ENCODE measurements around the gene MRNIP. TPM values are rescaled to one million over a fixed set of nuclear protein-coding genes. Genes with fewer than 3 reads are reported as not detected.

Gene MRNIP
- total and polyA plus RNA-seq, 2 of the 4 experiments (the other 2 are of a cell fraction): 6.6 to 24.7 TPM

DNA sequence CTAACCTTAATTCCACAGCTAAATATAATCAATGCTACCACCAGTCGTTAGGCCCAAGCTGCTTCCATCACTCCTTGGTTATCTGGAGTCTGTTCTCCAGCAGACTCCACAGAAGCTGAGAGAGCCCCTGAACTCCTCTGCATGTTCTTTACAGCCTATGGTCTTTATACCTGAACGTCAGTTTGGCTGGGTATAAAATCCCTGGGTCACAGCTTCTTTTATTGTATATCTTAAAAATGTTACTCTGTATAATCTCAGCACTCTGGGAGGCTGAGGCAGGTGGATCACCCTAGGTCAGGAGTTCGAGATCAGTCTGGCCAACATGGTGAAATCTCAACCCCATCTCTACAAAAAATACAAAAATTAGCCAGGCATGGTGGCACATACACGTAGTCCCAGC lies 23.7 kb upstream of the MRNIP start:
- Histone ChIP-seq H4K5ac (ENCODE audit: low read depth, low read length) (no peak overlapping the region), H3K4me1 (ENCODE audit: control insufficient read depth, insufficient read depth, low read length) (no peaks in the 10 kb centered on the region), H2BK20ac (ENCODE audit: low read depth, low read length) (no peak overlapping the region), H3K79me1 (ENCODE audit: low read depth in 1 of 2, low read length in 2 of 2) (peaks cover 13 to 14% of the 10 kb centered on the region in 2 experiments), H2BK5ac (ENCODE audit: low read depth, low read length, poor library complexity, severe bottlenecking) (no peak overlapping the region), H3K4me2 (ENCODE audit: low read depth, low read length) (no peak overlapping the region), H3K9me3 (ENCODE audit: control insufficient read depth, insufficient read depth, low read length) (peaks cover 11% of the 10 kb centered on the region), H3K18ac (ENCODE audit: low read depth, low read length) (no peak overlapping the region), H3K27ac (ENCODE audit: insufficient read depth, low read length) (no peak overlapping the region), H2AK9ac (replicated peaks; ENCODE audit: low read depth, low read length, poor library complexity) (no peak overlapping the region), H3K23ac (ENCODE audit: low read depth, low read length) (no peak overlapping the region), H3K14ac (replicated peaks; ENCODE audit: low read depth, low read length) (no peak overlapping the region), H3K36me3 (ENCODE audit: control insufficient read depth, insufficient read depth, low read length) (peaks cover 66% of the 10 kb centered on the region), H4K91ac (ENCODE audit: insufficient read depth, low read depth, low read length) (no peak overlapping the region), H3K9me1 (ENCODE audit: insufficient read depth, low read length) (0 out of 2 replicates have a peak, but pooled peaks cover 2% of the 10 kb centered on the region), H3K4me3 (ENCODE audit: insufficient read depth, low read depth, low read length) (no peak overlapping the region), H3K9ac (ENCODE audit: low read depth, low read length) (no peak overlapping the region), H2BK120ac (ENCODE audit: low read depth, low read length) (no peak overlapping the region), H2BK15ac (ENCODE audit: low read depth, low read length) (no peak overlapping the region), H2AFZ (replicated peaks; ENCODE audit: low read length, poor library complexity) (no peak overlapping the region), H3K27me3 (ENCODE audit: control insufficient read depth, insufficient read depth, low read length) (no peaks in the 10 kb centered on the region), H2AK5ac (ENCODE audit: low read depth, low read length) (no peak overlapping the region), H3K56ac (ENCODE audit: extremely low read depth, insufficient read depth, low read length) (no peak overlapping the region), H3K4ac (ENCODE audit: low read depth, low read length) (no peak overlapping the region), H4K8ac (ENCODE audit: low read depth in 2 of 2, low read length in 2 of 2) (no peak overlapping the region), H4K20me1 (ENCODE audit: insufficient read depth, low read length) (no peaks in the 10 kb centered on the region)
- no peak for TF ChIP-seq MAFK (IDR thresholded peaks at IDR 0.05; ENCODE audit: low read depth, low read length)
- TF ChIP-seq POLR2A (IDR thresholded peaks at IDR 0.05; ENCODE audit: low read depth, low read length): no peak
- TF ChIP-seq, protein P1, sequence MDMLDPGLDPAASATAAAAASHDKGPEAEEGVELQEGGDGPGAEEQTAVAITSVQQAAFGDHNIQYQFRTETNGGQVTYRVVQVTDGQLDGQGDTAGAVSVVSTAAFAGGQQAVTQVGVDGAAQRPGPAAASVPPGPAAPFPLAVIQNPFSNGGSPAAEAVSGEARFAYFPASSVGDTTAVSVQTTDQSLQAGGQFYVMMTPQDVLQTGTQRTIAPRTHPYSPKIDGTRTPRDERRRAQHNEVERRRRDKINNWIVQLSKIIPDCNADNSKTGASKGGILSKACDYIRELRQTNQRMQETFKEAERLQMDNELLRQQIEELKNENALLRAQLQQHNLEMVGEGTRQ (IDR thresholded peaks at IDR 0.05; ENCODE audit: low read depth, low read length): no peak
- no peak for TF ChIP-seq MXI1 (IDR thresholded peaks at IDR 0.05; ENCODE audit: borderline replicate concordance, low read depth, low read length)
- dilution Hi-C loops (cut with HindIII; ENCODE audit: low sequenced_read_pairs, unreplicated experiment) (no loop called here), in situ Hi-C loops (cut with MboI; ENCODE audit: low sequenced_read_pairs) (no loop called here), intact Hi-C loops (cut with micrococcal nuclease) (no loop called here)
- no TSS peak for BruUV-seq (replicated peaks)
- DNase-seq (no peak), ATAC-seq (ENCODE audit: low read depth) (no peak)
- ChIA-PET POLR2A (ENCODE audit: unreplicated experiment) (no interaction called here), CTCF (no interaction called here)
- 100% methylated on average over 1 of the region's 4 CpGs; no CpG with 5 or more reads in 1 of the 2 experiments for WGBS, 2 experiments (ENCODE audit: extremely low coverage in 2 of 2, insufficient read length in 1 of 2)

Data from IMR-90 (cell line).